ENCODE data around the gene SAMD9. TPM values are rescaled to one million over a fixed set of nuclear protein-coding genes. Genes with fewer than 3 reads are reported as not detected.

Gene SAMD9
- total and polyA plus RNA-seq, 5 donors = 1.6 to 5.7 (median 3.7) TPM

- ATAC-seq (no peak), DNase-seq (no peak)
- no peak overlapping the region for H3K4me3 ChIP-seq (ENCODE audit: low read length)
- intact Hi-C loops (cut with DNase I) = loop anchor here in 2 of 4 donors (10.0 kb wide), 1 partner anchor 431 kb away; no protein-coding TSS in a partner anchor
- no peaks in the 10 kb centered on the region for H3K9me3 ChIP-seq (ENCODE audit: control insufficient read depth, low read length)
- no peaks in the 10 kb centered on the region for H3K27me3 ChIP-seq (ENCODE audit: control insufficient read depth, insufficient read depth)
- WGBS = 4% methylated on average over 5 of the region's 5 CpGs
- no peaks in the 10 kb centered on the region for H3K4me1 ChIP-seq (ENCODE audit: control insufficient read depth, insufficient read depth, low read length)
- no peak overlapping the region for H3K27ac ChIP-seq (ENCODE audit: low read length)
Observed at GRCh38 chr7:93055543-93056107, 62.2 kb downstream of the SAMD9 start.

GRCh38 chr7:93054975-93055374, 62.8 kb downstream of the SAMD9 start:
- no peak for ATAC-seq
- no peaks in the 10 kb centered on the region for H3K4me1 ChIP-seq (ENCODE audit: control insufficient read depth, insufficient read depth, low read length)
- no peaks in the 10 kb centered on the region for H3K9me3 ChIP-seq (ENCODE audit: control insufficient read depth, low read length)
- no peaks in the 10 kb centered on the region for H3K27me3 ChIP-seq (ENCODE audit: control insufficient read depth, insufficient read depth)
- DNase-seq = no peak
- intact Hi-C loops (cut with DNase I) = loop anchor here in 2 of 4 donors (10.0 kb wide), 1 partner anchor 430 kb away; no protein-coding TSS in a partner anchor
- 58% methylated on average over 3 of the region's 3 CpGs for WGBS
- no peak overlapping the region for H3K4me3 ChIP-seq (ENCODE audit: low read length)
- no peak overlapping the region for H3K27ac ChIP-seq (ENCODE audit: low read length)

DNA sequence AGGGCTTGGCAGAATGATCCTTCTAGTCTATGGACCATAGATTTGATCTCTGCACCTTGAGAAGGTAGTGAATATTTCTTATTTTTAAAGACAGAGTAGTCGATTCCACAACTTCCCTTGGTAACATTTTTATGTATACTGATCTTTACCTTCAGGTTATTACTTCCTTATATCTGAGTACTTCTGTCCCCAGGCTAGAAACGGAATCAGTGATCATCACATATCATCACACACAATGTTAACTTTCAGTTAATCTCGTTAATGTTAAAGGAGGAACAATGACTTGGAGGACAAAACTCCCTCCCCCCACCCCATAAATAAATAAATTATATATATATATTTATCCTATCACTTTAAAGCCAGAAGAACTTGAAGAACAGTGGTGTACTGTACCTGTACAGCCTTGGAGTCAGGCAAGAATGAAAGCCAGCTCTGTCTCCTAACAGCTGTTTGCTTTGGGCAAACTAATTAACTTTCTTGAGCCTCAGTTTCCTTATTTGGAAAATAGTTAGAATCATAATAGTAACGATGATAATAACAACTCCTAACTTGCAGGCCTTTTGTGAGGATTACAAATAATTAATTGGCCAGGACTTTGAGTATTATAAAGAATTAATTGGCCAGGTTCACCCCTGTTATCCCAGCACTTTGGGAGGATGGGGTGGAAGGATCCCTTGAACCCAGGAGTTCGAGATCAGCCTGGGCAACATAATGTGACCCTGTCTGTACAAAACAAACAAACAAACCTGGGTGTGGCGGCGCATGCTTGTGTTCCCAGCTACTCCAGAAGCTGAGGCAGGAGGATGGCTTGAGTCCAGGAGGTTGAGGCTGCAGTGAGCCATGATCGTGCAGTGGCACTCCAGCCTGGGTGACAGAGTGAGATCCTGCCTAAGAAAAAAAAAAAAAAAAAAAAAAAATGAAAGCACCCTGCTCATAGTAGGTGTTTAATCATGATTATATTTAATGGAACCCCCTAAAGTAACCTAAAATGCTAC, 63.5 kb downstream of the SAMD9 start:
- intact Hi-C loops (cut with DNase I) = loop anchor here in 2 of 4 donors (10.0 kb wide), 1 partner anchor 429 kb away; no protein-coding TSS in a partner anchor
- WGBS = 70% methylated on average over 8 of the region's 8 CpGs
- H3K4me3 ChIP-seq (ENCODE audit: low read length) = no peak overlapping the region

GRCh38 chr7:93053209-93053948, 64.4 kb downstream of the SAMD9 start:
- WGBS = 58% methylated on average over 5 of the region's 5 CpGs
- ATAC-seq (no peak), DNase-seq (no peak)
- no peaks in the 10 kb centered on the region for H3K4me1 ChIP-seq (ENCODE audit: control insufficient read depth, insufficient read depth, low read length)
- no peak overlapping the region for H3K4me3 ChIP-seq (ENCODE audit: low read length)
- H3K27ac ChIP-seq (ENCODE audit: low read length) = no peak overlapping the region
- H3K27me3 ChIP-seq (ENCODE audit: control insufficient read depth, insufficient read depth) = no peaks in the 10 kb centered on the region
- intact Hi-C loops (cut with DNase I) = loop anchor here in 2 of 4 donors (10.0 kb wide), 1 partner anchor 429 kb away; no protein-coding TSS in a partner anchor
- H3K9me3 ChIP-seq (ENCODE audit: control insufficient read depth, low read length) = no peaks in the 10 kb centered on the region

More for the DNA sequence above, 63.5 kb downstream of the SAMD9 start:
- Histone ChIP-seq H3K27ac (ENCODE audit: low read length) (no peak overlapping the region), H3K4me1 (ENCODE audit: control insufficient read depth, insufficient read depth, low read length) (no peaks in the 10 kb centered on the region), H3K27me3 (ENCODE audit: control insufficient read depth, insufficient read depth) (no peaks in the 10 kb centered on the region), H3K9me3 (ENCODE audit: control insufficient read depth, low read length) (no peaks in the 10 kb centered on the region)
- ATAC-seq = no peak
- DNase-seq = no peak

DNA sequence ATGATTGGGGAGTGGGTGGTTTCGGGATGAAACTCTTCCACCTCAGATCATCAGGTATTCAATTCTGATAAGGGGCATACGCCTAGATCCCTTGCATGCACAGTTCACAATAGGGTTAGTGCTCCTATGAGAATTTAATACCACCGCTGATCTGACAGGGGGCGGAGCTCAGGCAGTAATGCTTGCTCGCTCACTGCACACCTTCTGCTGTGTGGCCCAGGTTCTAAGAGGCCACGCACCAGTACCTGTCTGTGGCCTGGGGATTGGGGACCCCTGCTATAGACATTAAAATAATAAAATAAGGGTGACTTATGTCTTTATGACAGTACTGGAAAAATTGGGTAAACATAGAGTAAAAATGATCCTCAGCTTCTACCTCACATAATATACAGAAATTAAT, 66.1 kb downstream of the SAMD9 start:
- Histone ChIP-seq H3K4me3 (ENCODE audit: low read length) (no peak overlapping the region), H3K9me3 (ENCODE audit: control insufficient read depth, low read length) (no peaks in the 10 kb centered on the region), H3K27ac (ENCODE audit: low read length) (no peak overlapping the region), H3K4me1 (ENCODE audit: control insufficient read depth, insufficient read depth, low read length) (no peaks in the 10 kb centered on the region), H3K27me3 (ENCODE audit: control insufficient read depth, insufficient read depth) (no peaks in the 10 kb centered on the region)
- DNase-seq (no peak), ATAC-seq (no peak)
- intact Hi-C loops (cut with DNase I) = loop anchor here in 2 of 4 donors (10.0 kb wide), 1 partner anchor 427 kb away; no protein-coding TSS in a partner anchor
- WGBS = 78% methylated on average over 6 of the region's 6 CpGs

Other genes starting within 250 kb of the SAMD9 start
- gene SAMD9L, start 30.4 kb upstream of the SAMD9 start, total RNA-seq = 1 to 10 TPM; 4.3 to 7.4 (median 6.6) TPM
- gene SAMD9L, start 30.4 kb upstream of the SAMD9 start, polyA plus RNA-seq = 2.8 TPM
- not detected for gene HEPACAM2, start 108.5 kb upstream of the SAMD9 start, total RNA-seq
- not detected for gene HEPACAM2, start 108.5 kb upstream of the SAMD9 start, polyA plus RNA-seq
- gene VPS50, start 114.4 kb upstream of the SAMD9 start, total RNA-seq = 10 to 100 TPM; 14.3 to 23.0 (median 22.0) TPM
- gene VPS50, start 114.4 kb upstream of the SAMD9 start, polyA plus RNA-seq = 6.4 TPM